ENCODE results near the gene DCST1.

Gene DCST1

DNA sequence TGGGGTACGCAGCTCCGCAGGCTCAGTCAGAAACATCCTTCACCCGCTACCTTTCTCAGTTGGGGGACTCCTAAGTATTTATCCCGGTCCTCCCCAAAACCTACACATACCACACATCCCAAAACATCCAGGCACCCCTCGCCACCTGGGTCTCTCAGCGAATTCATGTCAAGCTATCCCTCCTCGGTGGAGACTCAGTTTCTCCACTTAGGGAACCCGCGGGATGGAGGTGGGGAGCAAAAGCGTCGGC is 32.3 kb upstream of the DCST1 start:
- DNase-seq = no peak

DNA sequence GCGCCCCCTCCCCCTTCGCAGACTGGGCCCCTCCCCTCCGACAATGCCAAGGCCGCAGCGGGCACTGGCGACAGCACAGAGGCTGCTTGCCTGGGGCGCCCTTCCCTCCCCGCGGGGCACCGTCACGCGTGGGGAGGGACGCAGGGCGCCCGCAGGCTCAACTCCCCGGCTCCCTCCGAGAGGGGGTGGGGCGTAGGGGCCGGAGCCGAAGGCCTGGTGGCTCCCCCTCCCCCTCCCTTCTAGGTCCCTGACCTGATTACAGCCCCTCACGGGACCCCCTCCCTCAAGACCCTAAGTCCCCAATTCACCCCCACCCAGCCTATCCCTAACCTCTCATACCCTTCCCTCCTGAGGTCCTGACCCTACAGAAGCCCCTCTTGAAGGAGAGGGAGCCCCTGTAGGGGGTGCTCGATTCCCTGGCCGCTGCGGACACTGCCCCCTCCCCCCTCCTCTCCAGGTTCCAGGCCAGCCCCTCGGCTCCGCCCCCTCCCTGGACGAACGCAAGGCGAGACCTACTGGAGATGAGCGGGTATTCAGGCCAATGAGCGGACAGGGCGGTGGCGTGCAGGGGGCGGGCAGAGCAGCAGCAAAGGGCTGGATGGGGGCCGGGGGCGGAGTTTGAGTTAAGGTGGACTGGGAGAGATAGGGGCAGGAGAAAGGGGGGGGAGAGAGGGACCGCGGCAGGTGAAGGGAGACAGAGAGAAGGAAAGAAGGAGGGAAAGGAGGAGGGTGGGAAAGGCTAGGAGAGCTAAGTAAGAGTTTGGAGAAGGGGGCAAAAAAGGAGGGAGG is 31.8 kb upstream of the DCST1 start:
- peak; percentile 97 for DNase-seq

GRCh38 chr1:155002464-155003226 is 31.0 kb upstream of the DCST1 start, which contains the start of gene ZBTB7B:
Gene ZBTB7B, plus strand, starts transcription at chr1:155002802. Its CDS starts 11,859 bp downstream, at chr1:155014661.
- no peak for DNase-seq

- DNase-seq = no peak
Measured at GRCh38 chr1:155003227-155003765, 30.3 kb upstream of the DCST1 start.

GRCh38 chr1:155003766-155004351 is 29.8 kb upstream of the DCST1 start:
- DNase-seq = no peak

DNA sequence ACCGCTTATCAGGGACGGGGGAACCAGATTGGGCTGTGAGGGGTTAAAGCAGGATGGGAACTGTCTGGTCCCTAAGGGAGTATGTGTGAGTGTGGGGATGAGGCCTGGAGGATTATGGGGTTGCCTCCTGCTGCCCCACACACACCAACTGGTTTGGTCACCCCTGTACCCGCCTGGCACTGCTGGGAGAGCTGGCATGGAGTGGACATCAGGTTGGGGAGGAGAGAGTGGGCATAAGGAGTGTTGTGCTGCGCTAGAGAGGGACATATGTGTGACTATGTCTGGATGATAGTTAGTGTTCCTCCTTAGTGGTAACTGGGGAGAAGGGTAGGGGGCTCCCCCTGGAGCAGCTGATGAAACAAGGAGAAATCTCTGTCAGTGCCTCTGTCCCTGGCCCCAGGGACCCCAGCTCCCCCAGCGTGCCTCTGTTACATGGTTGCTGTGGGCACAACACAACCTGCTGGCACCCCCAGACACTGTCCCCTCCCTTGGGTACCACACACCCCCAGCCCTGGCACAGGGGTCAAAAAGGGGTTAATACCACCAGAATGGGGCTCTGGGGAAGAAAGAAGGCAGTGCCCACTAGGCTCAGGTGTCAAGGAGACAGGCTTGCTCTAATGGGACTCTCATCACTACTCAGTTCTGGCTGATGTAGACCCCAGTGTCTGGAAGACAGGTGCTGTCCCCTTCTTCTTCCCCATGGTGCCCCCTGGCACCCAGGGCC is 29.1 kb upstream of the DCST1 start:
- DNase-seq = no peak

GRCh38 chr1:155005076-155006011 is 28.3 kb upstream of the DCST1 start:
- DNase-seq = no peak

- peak; percentile 53 for DNase-seq
Measured at GRCh38 chr1:155006601-155007101, 27.0 kb upstream of the DCST1 start.

GRCh38 chr1:155007251-155007828 is 26.3 kb upstream of the DCST1 start:
- DNase-seq = no peak

DNA sequence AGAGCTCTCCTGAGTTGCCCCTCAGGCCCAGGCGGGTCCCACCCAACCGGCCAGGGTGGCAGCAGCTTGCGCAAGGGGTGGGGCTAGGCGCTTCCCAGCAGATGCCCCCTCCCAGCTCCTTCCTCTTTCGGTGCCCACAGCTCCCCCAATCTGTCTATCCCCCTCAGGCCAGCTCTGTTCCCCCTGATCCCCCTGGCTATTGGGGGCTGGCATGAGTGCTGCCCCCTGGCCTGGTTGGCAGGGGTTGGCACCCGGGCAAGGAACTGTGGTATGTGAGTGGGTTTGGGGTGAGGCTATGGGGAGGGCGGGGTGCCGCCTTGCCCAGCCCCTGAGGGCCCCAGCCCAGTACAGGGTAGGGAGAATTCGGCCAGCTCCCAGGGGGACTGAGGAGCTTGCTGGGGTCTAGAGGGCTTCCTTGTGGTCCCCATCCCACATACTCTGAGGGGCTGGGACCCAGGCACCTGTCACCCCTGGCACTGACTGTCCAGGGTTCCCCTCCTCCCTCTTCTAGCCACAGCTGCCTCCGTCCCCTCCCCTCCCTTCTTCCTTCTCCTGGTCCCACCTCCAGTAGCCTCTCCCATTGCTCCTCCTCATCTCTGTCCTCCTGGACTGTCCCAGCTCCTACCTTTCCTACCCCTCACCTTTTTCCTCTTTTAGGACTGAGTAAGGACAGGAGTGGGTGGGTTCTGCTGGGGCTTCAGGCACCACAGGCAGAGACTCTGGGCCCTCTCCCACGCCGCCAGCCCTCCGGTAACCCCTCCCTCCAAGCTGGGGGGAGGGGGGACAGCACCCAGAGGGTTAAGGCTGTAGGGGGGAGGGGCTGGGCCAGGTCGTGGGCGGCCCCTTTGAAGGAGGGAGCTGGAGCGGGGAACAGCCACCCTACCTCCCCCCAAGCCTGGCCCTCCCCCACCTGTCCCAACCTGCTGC is 25.3 kb upstream of the DCST1 start:
- no peak for DNase-seq

- DNase-seq = no peak
Measured at GRCh38 chr1:155009221-155009711, 24.4 kb upstream of the DCST1 start.

DNA sequence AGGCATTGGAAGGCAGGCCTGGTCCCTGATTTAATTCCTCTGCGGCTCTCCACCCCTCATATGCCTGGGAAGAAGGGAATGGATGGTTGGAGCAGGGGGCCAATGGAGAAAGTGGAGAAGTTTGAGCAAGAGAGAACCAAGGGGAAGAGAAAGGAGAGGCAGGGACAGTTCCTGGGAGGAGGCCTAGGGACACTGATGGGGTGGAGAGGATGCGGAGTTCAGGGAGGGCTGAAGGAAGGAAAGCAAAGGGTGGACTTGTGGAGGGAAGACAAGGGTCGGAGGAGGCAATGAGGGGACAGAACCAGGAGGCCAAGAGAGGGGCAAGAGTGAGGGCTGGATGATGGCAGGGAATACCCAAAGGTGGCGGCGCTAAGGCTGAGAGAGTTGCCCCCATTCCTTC is 23.9 kb upstream of the DCST1 start:
- DNase-seq = no peak

DNA sequence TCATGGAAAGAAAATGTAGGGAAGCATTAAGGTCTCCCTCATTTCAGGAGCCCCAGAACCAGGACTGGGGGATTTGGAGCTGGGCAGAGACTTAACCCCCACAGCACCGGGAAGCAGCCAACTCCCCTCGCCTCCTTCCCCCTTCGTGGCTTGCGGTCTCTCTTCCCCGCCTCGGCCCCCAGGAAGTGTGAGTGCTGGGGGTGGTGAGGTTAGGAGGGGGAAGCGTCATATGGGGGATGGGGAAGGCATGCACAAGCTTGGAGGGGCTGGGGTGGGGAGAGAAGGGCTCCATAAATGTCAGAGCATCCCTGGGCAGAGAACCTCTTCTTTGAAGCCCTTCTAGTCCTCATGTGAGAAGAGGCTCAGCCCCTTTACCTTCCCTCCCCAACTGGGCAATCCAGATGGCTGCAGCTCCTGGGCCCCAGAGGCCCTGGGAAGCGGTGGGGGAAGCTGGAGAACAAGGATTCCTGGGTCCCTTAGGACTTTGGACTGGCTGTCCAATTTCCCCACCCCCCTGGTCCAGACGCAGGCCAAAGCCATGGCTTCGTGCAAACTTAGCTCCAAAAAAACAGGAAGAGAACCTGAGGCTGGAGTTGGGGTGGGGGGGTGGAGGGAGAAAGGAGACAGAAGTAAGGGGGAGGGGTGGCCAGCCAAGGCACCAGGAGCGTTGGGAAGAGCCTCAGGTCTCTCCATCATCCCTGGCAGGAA is 23.3 kb upstream of the DCST1 start:
- DNase-seq = no peak

- no peak for DNase-seq
Measured at GRCh38 chr1:155011004-155011416, 22.6 kb upstream of the DCST1 start.

GRCh38 chr1:155011437-155012025 is 22.1 kb upstream of the DCST1 start:
- no peak for DNase-seq

DNA sequence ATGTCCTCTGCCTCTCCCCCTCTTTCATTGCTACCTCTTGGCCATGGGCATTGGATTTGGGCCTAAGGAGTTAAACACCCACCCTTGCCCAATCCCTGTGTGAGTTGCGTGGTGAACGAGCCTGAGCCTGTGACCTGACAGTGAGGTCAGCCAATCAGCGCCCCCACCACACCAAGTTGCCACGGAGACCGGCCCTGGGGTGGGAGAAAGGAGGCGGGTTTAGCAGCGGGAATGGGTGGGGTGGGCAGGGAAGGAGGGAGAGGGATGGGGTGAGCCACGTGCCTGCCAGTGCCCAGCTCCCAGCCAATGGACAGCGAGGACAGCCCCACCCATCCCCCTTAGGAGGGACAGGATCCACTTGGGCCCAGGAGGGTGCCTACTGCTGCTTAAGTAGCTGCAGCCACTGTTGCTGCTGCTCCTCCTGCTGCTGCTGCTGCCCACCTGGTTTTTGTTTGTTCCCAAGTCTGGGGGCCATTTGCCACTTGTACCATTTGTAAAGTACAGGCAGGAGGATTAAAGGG is 21.5 kb upstream of the DCST1 start:
- no peak for DNase-seq

- DNase-seq = no peak
Measured at GRCh38 chr1:155012776-155013602, 20.6 kb upstream of the DCST1 start.

GRCh38 chr1:155013632-155014031 is 20.0 kb upstream of the DCST1 start:
- no peak for DNase-seq
